SIG-M5 treated with dmso at 0.1 percent for 504 hours (cell line): ENCODE measurements around the gene GPR68.
"Not testable (repeated sequence)": the region's sequence is repeated elsewhere in the genome, so short reads cannot be mapped to it uniquely, and the experiment has no call there.

Source experiments
- DNase-seq: peaks from one replicate; lab custom pipeline; 2025; ENCODE audit not compliant: unreplicated experiment; lab: John Stamatoyannopoulos, UW

The GPR68 gene

GRCh38 chr14:91230397-91231035 lies 14.0 kb downstream of the GPR68 start:
- no peak for DNase-seq

- peak; percentile 67 for DNase-seq
These were observed 14.7 kb downstream of the GPR68 start for GRCh38 chr14:91229743-91230200.

- no peak for DNase-seq
These were observed 15.5 kb downstream of the GPR68 start for GRCh38 chr14:91229005-91229382.

- DNase-seq = no peak
These were observed 16.1 kb downstream of the GPR68 start for GRCh38 chr14:91228112-91229004.

DNA sequence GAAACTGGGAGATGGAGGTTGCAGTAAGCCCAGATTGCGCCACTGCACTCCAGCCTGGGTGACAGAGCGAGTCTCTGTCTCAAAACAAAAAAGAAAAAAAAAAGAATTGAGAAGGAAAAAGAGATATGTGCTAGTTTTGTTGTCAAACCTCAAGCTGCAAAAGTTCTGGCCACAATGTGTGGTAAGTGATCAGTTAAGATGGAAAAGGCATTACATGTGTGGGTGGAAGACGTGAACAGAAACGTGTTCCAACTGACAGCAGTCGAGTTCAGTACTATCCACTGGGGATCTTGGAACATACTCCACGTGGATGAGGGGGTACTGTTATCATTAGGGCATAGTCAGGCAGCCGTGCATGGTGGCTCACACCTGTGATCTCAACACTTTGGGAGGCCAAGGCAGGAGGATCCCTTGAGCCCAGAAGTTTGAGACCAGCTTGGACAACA lies 17.3 kb downstream of the GPR68 start:
- no peak for DNase-seq

DNA sequence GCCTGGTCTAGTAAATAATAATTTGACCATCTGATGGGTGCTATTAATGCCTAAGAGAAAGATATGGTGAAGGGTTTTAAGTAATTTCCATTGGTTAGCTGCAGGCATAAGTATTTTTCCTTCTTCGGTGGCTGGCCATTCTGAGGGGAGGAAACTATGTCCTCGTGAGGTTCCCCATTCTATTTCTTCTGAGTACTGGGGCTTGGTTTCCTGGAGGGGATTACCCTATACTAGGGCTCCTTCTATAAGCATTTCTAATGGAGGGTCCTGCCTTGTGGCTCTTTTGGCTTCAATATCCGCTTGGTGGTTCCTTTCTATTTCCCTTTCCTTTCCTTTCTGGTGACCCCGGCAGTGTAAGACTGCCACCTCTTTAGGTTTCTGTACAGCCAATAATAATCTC lies 18.1 kb downstream of the GPR68 start:
- not testable (repeated sequence) for DNase-seq

- DNase-seq = no peak
These were observed 19.5 kb downstream of the GPR68 start for GRCh38 chr14:91225025-91225424.

DNA sequence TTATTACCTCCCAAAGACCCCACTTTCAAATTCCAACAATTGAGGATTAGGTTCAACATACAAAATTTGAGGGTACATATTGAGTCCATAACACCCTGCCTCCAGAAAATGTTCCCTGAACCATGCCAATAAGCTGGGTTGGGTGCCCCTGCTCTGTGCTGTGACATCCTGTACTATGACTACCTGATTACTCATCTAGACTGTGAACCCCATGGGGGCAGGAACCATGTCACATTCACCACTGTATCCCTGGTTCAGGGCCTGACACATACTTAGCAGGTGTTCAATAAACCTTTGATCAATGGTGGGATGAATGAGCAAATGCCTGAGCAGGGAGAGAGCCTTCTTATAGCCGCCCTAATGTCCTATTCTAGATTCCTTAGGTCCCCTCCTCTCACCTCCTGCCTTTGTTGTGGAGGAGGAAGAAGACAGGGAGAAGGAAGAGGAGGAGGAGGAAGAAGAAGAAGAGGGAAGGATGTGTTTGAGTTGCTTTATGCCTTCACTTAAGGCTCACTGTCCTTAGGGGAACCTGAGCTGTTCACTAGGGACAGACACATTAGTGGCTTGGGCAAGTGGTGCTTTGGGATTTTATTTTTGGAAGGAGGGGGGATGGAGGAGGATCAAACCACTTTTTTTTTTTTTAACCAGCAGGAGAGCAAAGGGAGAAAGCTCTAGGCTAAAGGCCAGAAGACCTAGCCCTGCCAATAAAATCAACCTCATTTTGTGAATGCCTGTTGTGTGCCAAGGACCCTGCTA lies 21.3 kb downstream of the GPR68 start:
- DNase-seq = no peak

GRCh38 chr14:91221270-91221669 lies 23.2 kb downstream of the GPR68 start:
- DNase-seq = no peak

DNA sequence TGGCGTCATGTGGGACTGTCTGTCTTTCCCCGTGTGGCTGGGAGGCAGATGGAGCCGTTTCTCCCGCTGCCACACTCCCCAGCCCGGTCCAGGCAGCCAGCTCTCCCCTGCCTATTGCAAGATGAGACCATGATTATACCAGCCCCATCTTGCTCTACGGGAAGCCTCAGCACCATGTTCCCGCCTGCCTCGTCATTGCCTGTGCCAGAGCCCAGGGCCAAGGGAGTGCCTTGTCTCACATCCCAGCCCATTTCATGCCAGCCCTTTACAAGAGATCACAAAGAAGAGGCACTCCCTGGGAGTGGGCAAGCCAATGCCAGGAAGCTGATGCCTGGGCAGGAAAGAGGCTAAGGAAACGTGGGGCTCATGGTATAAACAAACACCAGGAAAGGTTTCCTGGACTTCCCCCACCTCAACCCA lies 23.9 kb downstream of the GPR68 start:
- no peak for DNase-seq

GRCh38 chr14:91219517-91220389 lies 24.8 kb downstream of the GPR68 start:
- no peak for DNase-seq

DNA sequence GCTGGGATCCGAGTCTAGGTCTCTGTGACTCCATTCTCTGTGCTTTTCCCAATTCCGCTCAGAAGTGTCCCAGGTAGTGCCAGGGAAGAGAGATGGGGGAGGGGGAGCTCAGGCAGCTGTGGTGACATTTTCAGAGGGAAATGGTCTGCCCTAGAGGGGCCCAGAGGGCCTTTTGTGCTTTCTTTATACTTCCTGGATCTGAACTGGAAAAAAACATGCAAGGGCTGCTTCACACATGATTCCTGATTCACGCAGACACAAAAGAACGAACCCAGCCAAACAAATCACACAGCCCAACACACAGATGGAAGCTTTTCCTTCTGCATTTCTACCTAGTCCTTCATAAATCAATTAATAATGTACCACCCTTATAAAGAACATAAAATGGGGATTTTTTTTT lies 26.5 kb downstream of the GPR68 start:
- DNase-seq = no peak

DNA sequence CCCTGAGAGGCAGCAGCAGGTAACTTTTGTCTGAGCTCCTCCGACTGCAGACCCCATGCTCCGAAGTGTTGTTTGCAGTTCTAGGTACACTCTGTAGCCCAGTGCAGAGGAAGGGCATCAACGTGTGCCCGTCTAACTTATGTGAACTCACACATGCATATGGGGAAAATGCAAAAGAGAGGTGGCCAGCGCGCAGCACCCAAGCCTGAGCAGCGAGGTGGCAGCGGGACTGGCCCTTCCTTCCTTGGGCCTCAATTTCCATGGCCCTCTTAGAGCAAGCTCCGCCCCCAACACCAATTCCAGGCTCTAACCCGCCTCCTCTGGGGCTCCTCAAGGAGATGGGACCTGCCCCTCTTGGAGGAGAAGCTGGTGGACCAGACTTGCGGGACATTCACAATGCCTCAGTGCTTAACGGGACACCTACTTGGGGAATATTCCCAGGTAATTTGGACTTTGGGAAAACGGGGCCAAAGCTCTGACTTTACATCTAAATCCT lies 27.7 kb downstream of the GPR68 start:
- DNase-seq = no peak

- no peak for DNase-seq
These were observed 29.1 kb downstream of the GPR68 start for GRCh38 chr14:91215381-91215780.

DNA sequence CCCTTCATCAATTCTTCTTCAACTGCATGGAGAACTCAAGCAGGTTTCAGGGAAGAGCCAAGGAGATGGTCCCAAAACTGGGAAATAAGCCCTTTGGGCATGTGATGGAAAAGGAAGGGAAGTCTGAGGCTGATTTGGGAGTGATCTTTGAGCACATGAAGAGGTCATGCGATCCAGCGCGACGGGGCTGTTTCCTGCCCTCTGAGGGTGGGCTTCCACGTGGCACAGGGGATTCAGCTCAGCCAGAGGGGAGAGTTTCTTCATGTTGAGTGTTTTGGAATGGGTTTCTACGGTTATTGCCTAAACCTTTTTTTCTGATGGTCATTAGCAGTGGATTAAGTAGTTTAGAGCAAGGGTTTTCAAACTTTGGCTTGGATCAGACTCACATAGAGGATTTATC lies 30.2 kb downstream of the GPR68 start:
- no peak for DNase-seq

DNA sequence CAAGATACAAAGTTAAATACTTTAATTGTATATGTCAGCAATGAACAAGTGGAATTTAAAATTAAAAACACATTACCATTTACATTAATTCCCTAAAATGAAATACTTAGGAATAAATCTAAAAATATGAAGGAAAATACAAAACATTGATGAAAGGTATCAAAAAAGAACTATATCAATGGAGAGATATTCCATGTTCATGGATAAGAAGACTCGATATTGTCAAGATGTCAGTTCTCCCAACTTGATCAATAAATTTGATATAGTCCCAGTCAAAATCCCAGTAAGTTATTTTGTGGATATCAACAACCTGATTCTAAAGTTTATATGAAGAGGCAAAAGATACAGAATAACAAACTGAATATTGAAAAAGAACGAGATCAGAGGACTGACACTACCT lies 33.5 kb downstream of the GPR68 start:
- DNase-seq = no peak

GRCh38 chr14:91207008-91207407 lies 37.5 kb downstream of the GPR68 start:
- no peak for DNase-seq

DNA sequence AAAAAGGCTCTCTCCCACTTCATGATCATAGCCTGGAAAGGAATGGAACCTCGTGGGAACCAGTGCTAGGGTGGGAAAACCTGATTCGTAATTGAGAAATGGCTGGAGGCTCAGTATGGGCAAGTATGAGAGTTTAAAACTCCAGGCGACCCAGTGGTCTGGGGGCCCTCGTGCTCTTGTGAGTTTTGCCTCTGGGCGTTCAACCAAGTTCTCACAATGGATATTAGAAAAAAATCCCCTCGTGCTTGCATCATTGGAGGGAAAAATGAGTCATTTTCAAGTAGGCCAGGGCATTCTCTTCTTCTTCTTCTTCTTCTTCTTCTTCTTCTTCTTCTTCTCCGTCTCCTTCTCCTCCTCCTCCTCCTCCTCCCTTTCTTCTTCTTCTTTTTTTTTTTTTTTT lies 39.0 kb downstream of the GPR68 start:
- peak; percentile 2 for DNase-seq

GRCh38 chr14:91204657-91205056 lies 39.8 kb downstream of the GPR68 start:
- no peak for DNase-seq

- DNase-seq = no peak
These were observed 42.1 kb downstream of the GPR68 start for GRCh38 chr14:91202234-91202974.
